Subcutaneous abdominal adipose tissue (tissue), 5 donors: ENCODE data around the gene PREPL.

Experiments used
- H3K27ac ChIP-seq: one replicate; pipeline ENCODE4 v1.7.0; 2013; ENCODE audit warnings: low read depth, mild to moderate bottlenecking, inconsistent platforms, low read length, moderate library complexity
- H3K27me3 ChIP-seq, 5 donors: one replicate each; pipeline ENCODE4 v1.7.0; 2013; ENCODE audit warnings: low read length in 5 of 5, inconsistent platforms in 1 of 5; ENCODE audit not compliant: control insufficient read depth in 5 of 5, insufficient read depth in 4 of 5
- H3K36me3 ChIP-seq, 5 donors: one replicate each; pipeline ENCODE4 v1.7.0; 2013; ENCODE audit warnings: low read length in 5 of 5; ENCODE audit not compliant: control insufficient read depth in 5 of 5, insufficient read depth in 5 of 5
- H3K4me1 ChIP-seq, 5 donors: one replicate each; pipeline ENCODE4 v1.7.0; 2013; ENCODE audit warnings: low read length in 5 of 5, mild to moderate bottlenecking in 3 of 5, moderate library complexity in 1 of 5; ENCODE audit not compliant: control insufficient read depth in 5 of 5, insufficient read depth in 5 of 5
- H3K4me3 ChIP-seq, 5 donors: one replicate each; pipeline ENCODE4 v1.7.0; 2013; ENCODE audit warnings: low read length in 5 of 5, low read depth in 1 of 5
- H3K9ac ChIP-seq, 5 donors: one replicate each; pipeline ENCODE4 v1.7.0; 2013; ENCODE audit warnings: low read length in 5 of 5, mild to moderate bottlenecking in 4 of 5, moderate library complexity in 3 of 5
- H3K9me3 ChIP-seq, 5 donors: one replicate each; pipeline ENCODE4 v1.7.0; 2013; ENCODE audit warnings: low read length in 5 of 5; ENCODE audit not compliant: control insufficient read depth in 5 of 5
- donor health status: healthy.
- donor health status: healthy.
- donor health status: healthy.
- donor health status: healthy.
- donor health status: healthy.

PREPL gene

DNA sequence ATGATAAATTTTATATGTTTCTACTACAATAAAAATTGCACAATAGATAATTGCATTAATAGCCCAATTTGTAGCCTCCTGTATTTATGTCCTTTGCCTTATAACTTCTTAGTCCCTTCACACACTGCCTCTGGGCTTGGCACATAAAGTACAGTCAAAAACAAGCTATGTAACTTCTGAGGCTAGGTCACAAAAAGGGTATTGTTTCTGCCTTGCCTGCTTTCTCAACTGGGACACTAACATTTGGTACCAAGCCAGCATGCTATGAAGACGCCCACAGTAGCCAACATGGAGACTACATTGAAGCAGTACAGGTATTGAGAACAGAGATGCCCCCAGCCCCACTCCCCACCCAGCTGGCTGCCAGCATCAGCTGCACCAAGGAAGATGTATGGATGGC is 91.5 kb downstream of the PREPL start:
- Histone ChIP-seq H3K9me3 (peaks cover 0 to 4% (median 0%) of the 10 kb centered on the region in 5 donors), H3K27me3 (no peaks in the 10 kb centered on the region), H3K27ac (no peak overlapping the region), H3K4me1 (peaks cover 7 to 26% (median 13%) of the 10 kb centered on the region in 5 donors), H3K4me3 (no peak overlapping the region), H3K9ac (no peak overlapping the region), H3K36me3 (no peaks in the 10 kb centered on the region)

DNA sequence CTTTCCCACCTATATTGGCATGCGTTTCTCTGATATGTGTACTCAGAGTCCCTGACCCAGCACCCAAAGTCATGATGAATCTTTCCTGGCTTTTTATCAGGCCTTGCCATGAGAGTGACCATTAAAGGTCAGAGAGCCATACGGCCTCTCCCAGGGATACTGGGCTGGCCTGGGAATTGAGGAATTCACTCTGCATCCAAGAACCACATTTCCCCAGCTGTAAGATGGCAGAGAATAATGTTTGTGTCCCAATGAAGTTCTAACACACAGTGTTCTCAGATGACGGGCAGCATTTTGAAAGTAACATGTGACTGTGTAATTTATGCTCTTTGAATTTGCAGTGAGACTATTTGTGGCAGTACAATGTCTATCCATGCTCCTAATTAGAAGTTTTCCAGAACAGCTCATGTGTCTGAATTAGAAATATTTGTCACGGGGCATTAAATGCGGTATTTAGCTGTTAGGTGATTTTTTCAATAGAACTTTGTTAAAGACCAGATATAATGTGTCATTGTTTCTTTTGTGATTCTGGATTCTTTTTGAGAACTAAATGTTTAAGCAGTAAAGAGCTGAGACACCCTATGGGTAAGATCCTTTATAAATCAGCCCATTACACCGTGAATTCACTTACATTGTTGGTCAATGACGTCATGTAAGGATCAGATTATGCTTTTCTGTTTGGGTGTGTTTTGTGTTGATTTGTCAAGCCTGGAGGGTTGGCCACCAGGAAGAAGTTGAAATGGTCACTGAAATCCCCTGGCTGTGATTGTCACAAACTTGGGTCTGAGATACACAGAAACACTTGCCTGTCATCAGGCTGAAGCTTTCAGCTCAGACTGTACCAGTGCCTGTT is 93.3 kb downstream of the PREPL start:
- H3K27ac ChIP-seq, result peak overlapping the region; percentile 76
- H3K9ac ChIP-seq, result no peak overlapping the region
- H3K4me1 ChIP-seq, result peaks cover 7 to 29% (median 13%) of the 10 kb centered on the region in 5 donors
- H3K27me3 ChIP-seq, result no peaks in the 10 kb centered on the region
- H3K36me3 ChIP-seq, result no peaks in the 10 kb centered on the region
- no peak overlapping the region for H3K4me3 ChIP-seq
- H3K9me3 ChIP-seq, result peaks cover 0 to 4% (median 0%) of the 10 kb centered on the region in 5 donors
